OCI-LY3 (cell line): ENCODE data around the gene REEP3.

Experiments used
- H2AFZ ChIP-seq: fragments of 200-600, 300-600 bp; shearing (Covaris generic); 2 replicates; pipeline ENCODE4 v1.6.0; 2014; ENCODE audit warnings: antibody characterized with exemption, low read depth, low read length
- H3K27ac ChIP-seq: fragments of 200-600, 300-600 bp; sonication (generic); 2 replicates; pipeline ENCODE4 v1.5.1; 2014; ENCODE audit warnings: mild to moderate bottlenecking, low read length, moderate library complexity, mixed read lengths
- H3K27me3 ChIP-seq: fragments of 200-600, 300-600 bp; sonication (generic); 2 replicates; pipeline ENCODE4 v1.6.1; 2014; ENCODE audit warnings: low read depth, low read length, mixed read lengths
- H3K36me3 ChIP-seq: fragments of 200-600, 300-600 bp; sonication (generic); replicated peaks from 2 replicates; pipeline ENCODE3; 2014; ENCODE audit warnings: low read depth, low read length, mixed read lengths
- H3K4me1 ChIP-seq: fragments of 300-600, 200-600 bp; sonication (generic); 2 replicates; pipeline ENCODE4 v1.6.1; 2014; ENCODE audit warnings: low read length, mixed read lengths
- H3K4me2 ChIP-seq: fragments of 200-600, 300-600 bp; sonication (generic); 2 replicates; pipeline ENCODE4 v1.6.1; 2014; ENCODE audit warnings: low read length, mixed read lengths
- H3K4me3 ChIP-seq: fragments of 300-600, 200-600 bp; sonication (generic); 2 replicates; pipeline ENCODE4 v1.5.1; 2014; ENCODE audit warnings: antibody characterized with exemption, mild to moderate bottlenecking, low read length, moderate library complexity
- H3K79me2 ChIP-seq: fragments of 300-600, 200-600 bp; shearing (Covaris generic); 2 replicates; pipeline ENCODE4 v1.6.1; 2014; ENCODE audit warnings: mild to moderate bottlenecking, low read length, mixed read lengths
- H3K9ac ChIP-seq: fragments of 300-600, 200-600 bp; shearing (Covaris generic); 2 replicates; pipeline ENCODE4 v1.6.0; 2014; ENCODE audit warnings: mild to moderate bottlenecking, low read length, moderate library complexity
- H3K9me3 ChIP-seq: fragments of 200-600, 300-600 bp; shearing (Covaris generic); 2 replicates; pipeline ENCODE4 v1.6.1; 2014; ENCODE audit warnings: low read length, mixed read lengths; ENCODE audit not compliant: insufficient read depth
- H4K20me1 ChIP-seq: fragments of 200-600, 300-600 bp; sonication (generic); 2 replicates; pipeline ENCODE4 v1.6.1; 2016; ENCODE audit warnings: low read length, mixed read lengths; ENCODE audit not compliant: insufficient read depth
- EZH2phosphoT487 ChIP-seq: fragments of 200-600 bp; shearing (Covaris generic); IDR thresholded peaks from 2 replicates; pipeline ENCODE4 v1.6.1; 2018; ENCODE audit warnings: antibody characterized with exemption, mixed run types, low read depth
- TF ChIP-seq, protein P1 (sequence below): fragments of 200-600, 300-600 bp; sonication (generic); IDR thresholded peaks from 2 replicates; pipeline ENCODE4 v1.5.1; 2014; ENCODE audit warnings: antibody characterized with exemption, low read length, low read depth

The REEP3 gene

DNA sequence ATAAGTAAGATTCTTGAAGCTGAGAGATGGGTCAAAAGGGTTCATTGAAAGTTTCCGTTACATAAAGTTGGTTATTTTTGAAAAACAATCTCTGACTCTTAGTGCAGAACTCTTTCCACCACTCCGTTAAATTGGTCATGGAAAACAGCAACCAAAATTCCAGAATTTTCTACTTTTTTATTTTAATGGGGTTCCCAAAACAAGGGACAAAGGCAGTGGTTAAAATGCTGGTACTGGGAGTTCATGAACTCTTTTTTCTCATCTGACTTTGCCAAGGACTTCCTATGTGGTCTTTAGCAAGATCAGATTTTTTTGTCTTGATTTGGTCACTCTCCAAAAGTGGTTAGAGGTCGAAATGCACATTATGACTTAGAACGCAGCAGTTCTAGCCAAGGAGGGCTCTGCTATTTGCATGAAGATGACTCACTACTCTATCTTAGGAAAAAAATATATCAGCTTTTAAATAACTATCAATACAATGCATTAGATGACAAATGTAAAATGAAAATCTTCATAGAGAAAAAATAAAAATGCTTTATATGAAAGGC, 145.7 kb downstream of the REEP3 start:
- Histone ChIP-seq H3K9me3 (no peaks in the 10 kb centered on the region), H2AFZ (no peak overlapping the region), H3K9ac (no peak overlapping the region), H3K4me2 (peak overlapping the region; percentile 32; the same call in 1 of the 2 replicates), H3K79me2 (no peaks in the 10 kb centered on the region), H3K36me3 (no peaks in the 10 kb centered on the region), H3K4me1 (peaks cover 34% of the 10 kb centered on the region), H3K4me3 (no peak overlapping the region), H3K27me3 (no peaks in the 10 kb centered on the region), H4K20me1 (no peaks in the 10 kb centered on the region), H3K27ac (no peak overlapping the region)
- TF ChIP-seq, protein P1, sequence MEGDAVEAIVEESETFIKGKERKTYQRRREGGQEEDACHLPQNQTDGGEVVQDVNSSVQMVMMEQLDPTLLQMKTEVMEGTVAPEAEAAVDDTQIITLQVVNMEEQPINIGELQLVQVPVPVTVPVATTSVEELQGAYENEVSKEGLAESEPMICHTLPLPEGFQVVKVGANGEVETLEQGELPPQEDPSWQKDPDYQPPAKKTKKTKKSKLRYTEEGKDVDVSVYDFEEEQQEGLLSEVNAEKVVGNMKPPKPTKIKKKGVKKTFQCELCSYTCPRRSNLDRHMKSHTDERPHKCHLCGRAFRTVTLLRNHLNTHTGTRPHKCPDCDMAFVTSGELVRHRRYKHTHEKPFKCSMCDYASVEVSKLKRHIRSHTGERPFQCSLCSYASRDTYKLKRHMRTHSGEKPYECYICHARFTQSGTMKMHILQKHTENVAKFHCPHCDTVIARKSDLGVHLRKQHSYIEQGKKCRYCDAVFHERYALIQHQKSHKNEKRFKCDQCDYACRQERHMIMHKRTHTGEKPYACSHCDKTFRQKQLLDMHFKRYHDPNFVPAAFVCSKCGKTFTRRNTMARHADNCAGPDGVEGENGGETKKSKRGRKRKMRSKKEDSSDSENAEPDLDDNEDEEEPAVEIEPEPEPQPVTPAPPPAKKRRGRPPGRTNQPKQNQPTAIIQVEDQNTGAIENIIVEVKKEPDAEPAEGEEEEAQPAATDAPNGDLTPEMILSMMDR: no peak
- no peak for TF ChIP-seq EZH2phosphoT487

DNA sequence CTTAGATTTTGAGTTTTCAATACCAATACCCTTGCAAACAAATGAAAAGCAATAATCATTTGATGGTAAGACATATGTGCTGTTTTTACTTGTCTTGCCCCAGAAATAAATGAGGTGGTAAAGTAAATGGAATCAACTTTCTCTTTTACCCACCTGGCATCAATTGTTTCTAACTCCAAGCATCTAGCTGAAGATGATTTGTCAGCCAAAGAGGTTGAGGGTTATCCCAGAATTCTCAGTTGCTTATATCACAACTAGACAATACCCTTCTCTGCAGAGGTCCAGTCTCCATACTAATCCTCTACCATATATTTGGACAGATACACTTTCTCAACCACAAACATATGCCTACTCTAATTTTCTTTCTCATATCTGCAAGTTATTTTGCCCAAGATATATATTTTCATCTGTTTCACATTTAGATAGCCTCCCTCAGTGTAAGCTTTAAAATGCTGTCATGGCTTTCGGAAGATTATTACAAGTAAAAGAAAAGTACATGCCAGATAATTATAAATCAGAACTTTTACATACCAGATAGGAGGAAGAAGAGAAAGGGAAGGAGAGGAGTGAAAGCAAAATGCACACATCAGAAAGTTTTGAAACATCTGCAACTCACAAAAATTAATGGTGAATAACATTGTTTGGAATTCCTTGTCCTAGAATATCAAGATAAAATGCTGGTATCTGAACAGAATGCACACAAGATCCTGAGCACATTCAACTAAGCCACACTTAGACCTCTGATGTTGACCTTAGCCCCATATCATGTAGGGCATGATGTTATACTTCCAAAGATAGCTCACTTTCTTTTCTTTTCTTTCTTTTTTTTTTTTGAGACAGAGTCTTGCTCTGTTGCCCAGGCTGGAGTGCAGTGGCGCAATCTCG, 146.6 kb downstream of the REEP3 start:
- Histone ChIP-seq H3K4me1 (peaks cover 35% of the 10 kb centered on the region), H2AFZ (no peak overlapping the region), H3K27ac (no peak overlapping the region), H3K79me2 (no peaks in the 10 kb centered on the region), H3K27me3 (no peaks in the 10 kb centered on the region), H4K20me1 (no peaks in the 10 kb centered on the region), H3K4me2 (no peak overlapping the region), H3K36me3 (no peaks in the 10 kb centered on the region), H3K9ac (no peak overlapping the region), H3K9me3 (no peaks in the 10 kb centered on the region), H3K4me3 (no peak overlapping the region)
- TF ChIP-seq, protein P1: no peak
- no peak for TF ChIP-seq EZH2phosphoT487

DNA sequence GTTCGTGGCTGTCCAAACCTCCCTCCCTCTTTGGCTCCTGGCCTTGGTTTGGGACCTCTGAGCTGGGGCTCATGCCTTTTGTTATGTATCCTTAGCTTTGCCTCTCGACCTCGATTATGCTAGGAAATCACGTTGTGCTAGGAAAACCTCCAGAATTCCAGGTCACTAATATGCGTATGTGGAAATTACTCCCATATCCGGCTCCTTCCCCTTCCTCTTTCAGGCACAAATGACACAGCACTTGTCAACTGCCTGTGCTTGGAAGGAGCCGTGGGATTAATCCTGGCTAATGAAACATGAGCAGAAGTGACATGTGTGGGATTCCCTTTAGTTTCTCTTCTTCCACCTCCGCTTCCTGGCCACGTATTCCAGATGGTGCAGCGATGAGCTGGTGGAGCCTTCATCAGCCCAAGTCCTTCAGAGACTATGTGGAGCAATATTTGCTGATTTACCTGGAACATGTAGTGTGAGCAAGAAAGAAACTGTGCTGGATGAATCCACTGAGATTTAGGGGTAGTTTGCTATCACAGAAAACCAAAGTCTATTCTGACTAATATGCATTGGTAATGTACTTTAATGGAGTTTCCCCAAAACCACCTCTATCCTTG, 149.2 kb downstream of the REEP3 start:
- Histone ChIP-seq H3K36me3 (no peaks in the 10 kb centered on the region), H3K4me3 (peak overlapping the region; percentile 33; the same call in 1 of the 2 replicates)

More for the DNA sequence above, 149.2 kb downstream of the REEP3 start:
- no peak overlapping the region for H3K9ac ChIP-seq
- H3K27me3 ChIP-seq: no peaks in the 10 kb centered on the region
- peaks cover 35% of the 10 kb centered on the region for H3K4me1 ChIP-seq
- H3K79me2 ChIP-seq: no peaks in the 10 kb centered on the region
- no peak for TF ChIP-seq EZH2phosphoT487
- TF ChIP-seq, protein P1: no peak
- H2AFZ ChIP-seq: no peak overlapping the region
- H3K4me2 ChIP-seq: peak overlapping the region; percentile 59
- H3K27ac ChIP-seq: no peak overlapping the region
- no peaks in the 10 kb centered on the region for H3K9me3 ChIP-seq
- no peaks in the 10 kb centered on the region for H4K20me1 ChIP-seq
